Hepatocyte (in vitro differentiated cells): ENCODE measurements around the gene CORO1C. TPM values are rescaled to one million over a fixed set of nuclear protein-coding genes. Genes with fewer than 3 reads are reported as not detected.

ENCODE experiments used
- DNase-seq: peaks from one replicate; pipeline ENCODE4 v3.0.0-alpha.2; 2016; ENCODE audit warnings: low spot score
- H2AFZ ChIP-seq: fragments of 200-600 bp; sonication (generic); 2 replicates; pipeline ENCODE4 v1.6.0; 2016; ENCODE audit warnings: antibody characterized with exemption, mild to moderate bottlenecking
- H3K27ac ChIP-seq: fragments of 200-600 bp; sonication (generic); 2 replicates; pipeline ENCODE4 v1.5.1; 2016; ENCODE audit warnings: mild to moderate bottlenecking
- H3K27me3 ChIP-seq: fragments of 200-600 bp; sonication (generic); 2 replicates; pipeline ENCODE4 v1.6.1; 2016
- H3K36me3 ChIP-seq: fragments of 200-600 bp; sonication (generic); replicated peaks from 2 replicates; pipeline ENCODE4 v1.5.1; 2016; ENCODE audit warnings: low read depth; ENCODE audit not compliant: insufficient read depth
- H3K4me1 ChIP-seq: fragments of 200-600 bp; sonication (generic); 2 replicates; pipeline ENCODE4 v1.5.1; 2016; ENCODE audit warnings: mild to moderate bottlenecking, moderate library complexity; ENCODE audit not compliant: insufficient read depth
- H3K4me2 ChIP-seq: fragments of 200-600 bp; sonication (generic); 2 replicates; pipeline ENCODE4 v1.6.0; 2016
- H3K4me3 ChIP-seq: fragments of 200-600 bp; sonication (generic); 2 replicates; pipeline ENCODE4 v1.5.1; 2016; ENCODE audit warnings: mild to moderate bottlenecking
- H3K79me2 ChIP-seq: fragments of 200-600 bp; sonication (generic); 2 replicates; pipeline ENCODE4 v1.6.0; 2017; ENCODE audit warnings: mild to moderate bottlenecking
- H3K9me2 ChIP-seq: fragments of 200-600 bp; sonication (generic); replicated peaks from 2 replicates; pipeline ENCODE4 v1.6.0; 2017; ENCODE audit warnings: mild to moderate bottlenecking; ENCODE audit not compliant: insufficient read depth
- H3K9me3 ChIP-seq: fragments of 200-600 bp; sonication (generic); 2 replicates; pipeline ENCODE4 v1.5.1; 2016; ENCODE audit warnings: low read depth, mild to moderate bottlenecking
- H4K20me1 ChIP-seq: fragments of 200-600 bp; sonication (generic); 2 replicates; pipeline ENCODE4 v1.6.0; 2016; ENCODE audit warnings: mild to moderate bottlenecking; ENCODE audit not compliant: insufficient read depth, poor library complexity, severe bottlenecking
- CTCF ChIP-seq: fragments of 200-600 bp; sonication (generic); IDR thresholded peaks from 2 replicates; pipeline ENCODE4 v1.5.1; 2016; ENCODE audit warnings: antibody characterized with exemption, mild to moderate bottlenecking; ENCODE audit not compliant: poor library complexity
- EZH2 ChIP-seq: fragments of 200-600 bp; sonication (generic); IDR thresholded peaks from 2 replicates; pipeline ENCODE4 v1.6.1; 2016; ENCODE audit warnings: antibody characterized with exemption, mild to moderate bottlenecking, borderline replicate concordance
- EZH2phosphoT487 ChIP-seq: fragments of 200-600 bp; sonication (generic); IDR thresholded peaks from one replicate; pipeline ENCODE4 v1.6.1; 2018; ENCODE audit warnings: antibody characterized with exemption, mild to moderate bottlenecking, low read depth, moderate library complexity; ENCODE audit not compliant: unreplicated experiment, severe bottlenecking
- WGBS: methylation state at CpG from one replicate; pipeline ENCODE4 v1.1.6; 2016; ENCODE audit warnings: low lambda C conversion rate; ENCODE audit errors: missing lambda C conversion rate; 5-methylcytosine and 5-hydroxymethylcytosine counted together
- polyA plus RNA-seq: library from polyadenylated mRNA; unstranded; fragments of >200 nt; fragmentation: Nextera tagmentation; extraction: Ambion mirVana; gene quantifications from 2 replicates; pipeline ENCODE4 v1.2.1, GENCODE V29; 2016
- total RNA-seq: library from RNA; depleted of rRNA; stranded (reverse); fragments of >200 nt; gene quantifications from 2 replicates; pipeline ENCODE4 v1.2.3, GENCODE V29; 2014

CORO1C gene
- total and polyA plus RNA-seq, 2 experiments from 2014 or later: 110 to 137 TPM

GRCh38 chr12:108670066-108670631 lies 61.2 kb downstream of the CORO1C start:
- Histone ChIP-seq H3K4me1 (peaks cover 1% of the 10 kb centered on the region), H3K79me2 (peaks cover 83% of the 10 kb centered on the region)

GRCh38 chr12:108668542-108668941 lies 62.8 kb downstream of the CORO1C start:
- DNase-seq: no peak
- H3K36me3 ChIP-seq: no peaks in the 10 kb centered on the region
- H3K4me2 ChIP-seq: no peak overlapping the region
- H3K4me1 ChIP-seq: peaks cover 11% of the 10 kb centered on the region
- TF ChIP-seq EZH2: no peak
- TF ChIP-seq EZH2phosphoT487: no peak
- no peak for TF ChIP-seq CTCF
- no peak overlapping the region for H2AFZ ChIP-seq
- no peaks in the 10 kb centered on the region for H3K27me3 ChIP-seq
- no peaks in the 10 kb centered on the region for H3K9me2 ChIP-seq
- no peak overlapping the region for H3K4me3 ChIP-seq
- no peaks in the 10 kb centered on the region for H3K9me3 ChIP-seq
- H3K27ac ChIP-seq: no peak overlapping the region
- H3K79me2 ChIP-seq: peaks cover 84% of the 10 kb centered on the region
- 92% methylated on average over 1 of the region's 1 CpG for WGBS
- H4K20me1 ChIP-seq: no peaks in the 10 kb centered on the region

More at GRCh38 chr12:108670066-108670631, 61.2 kb downstream of the CORO1C start:
- no peaks in the 10 kb centered on the region for H4K20me1 ChIP-seq
- H2AFZ ChIP-seq: no peak overlapping the region
- no peak for DNase-seq
- no peaks in the 10 kb centered on the region for H3K9me2 ChIP-seq
- WGBS: 92% methylated on average over 7 of the region's 7 CpGs
- no peak overlapping the region for H3K4me2 ChIP-seq
- no peaks in the 10 kb centered on the region for H3K36me3 ChIP-seq
- no peak for TF ChIP-seq EZH2phosphoT487
- no peak for TF ChIP-seq EZH2
- no peak for TF ChIP-seq CTCF
- H3K27ac ChIP-seq: no peak overlapping the region
- no peaks in the 10 kb centered on the region for H3K9me3 ChIP-seq
- no peak overlapping the region for H3K4me3 ChIP-seq
- no peaks in the 10 kb centered on the region for H3K27me3 ChIP-seq

GRCh38 chr12:108668063-108668462 lies 63.3 kb downstream of the CORO1C start:
- no peaks in the 10 kb centered on the region for H3K36me3 ChIP-seq
- peaks cover 84% of the 10 kb centered on the region for H3K79me2 ChIP-seq
- no peak overlapping the region for H3K4me2 ChIP-seq
- no peak for DNase-seq
- H3K9me3 ChIP-seq: no peaks in the 10 kb centered on the region
- 91% methylated on average over 8 of the region's 8 CpGs for WGBS
- H2AFZ ChIP-seq: no peak overlapping the region
- peaks cover 11% of the 10 kb centered on the region for H3K4me1 ChIP-seq
- TF ChIP-seq EZH2phosphoT487 (no peak), EZH2 (no peak), CTCF (no peak)
- no peaks in the 10 kb centered on the region for H3K27me3 ChIP-seq
- H3K27ac ChIP-seq: no peak overlapping the region
- no peaks in the 10 kb centered on the region for H4K20me1 ChIP-seq
- H3K4me3 ChIP-seq: no peak overlapping the region
- H3K9me2 ChIP-seq: no peaks in the 10 kb centered on the region
